NCI-H446 (cell line): ENCODE data around the gene TMEM187.
"Not testable (repeated sequence)": the region's sequence is repeated elsewhere in the genome, so short reads cannot be mapped to it uniquely, and the experiment has no call there.

Source experiments
- DNase-seq, 2 experiments: peaks; one replicate each; lab custom pipeline; 2025; lab: John Stamatoyannopoulos, UW

TMEM187 gene

GRCh38 chrX:153971124-153971449 is 1.5 kb upstream of the TMEM187 start:
- DNase-seq: peak; percentile 69 to 86

GRCh38 chrX:153971450-153972367 is 845 bp upstream of the TMEM187 start, which contains the start of gene HCFC1:
TSS of gene HCFC1 (minus strand) at chrX:153971818. CDS start at chrX:153970840, 978 bp downstream.
- peak; percentile 91 to 93 for DNase-seq

- peak in 1 of 2 experiments; percentile 17 for DNase-seq
These were observed 811 bp downstream of the TMEM187 start for GRCh38 chrX:153973127-153974002.

GRCh38 chrX:153974003-153974725 is 1.6 kb downstream of the TMEM187 start:
- DNase-seq: no peak

DNA sequence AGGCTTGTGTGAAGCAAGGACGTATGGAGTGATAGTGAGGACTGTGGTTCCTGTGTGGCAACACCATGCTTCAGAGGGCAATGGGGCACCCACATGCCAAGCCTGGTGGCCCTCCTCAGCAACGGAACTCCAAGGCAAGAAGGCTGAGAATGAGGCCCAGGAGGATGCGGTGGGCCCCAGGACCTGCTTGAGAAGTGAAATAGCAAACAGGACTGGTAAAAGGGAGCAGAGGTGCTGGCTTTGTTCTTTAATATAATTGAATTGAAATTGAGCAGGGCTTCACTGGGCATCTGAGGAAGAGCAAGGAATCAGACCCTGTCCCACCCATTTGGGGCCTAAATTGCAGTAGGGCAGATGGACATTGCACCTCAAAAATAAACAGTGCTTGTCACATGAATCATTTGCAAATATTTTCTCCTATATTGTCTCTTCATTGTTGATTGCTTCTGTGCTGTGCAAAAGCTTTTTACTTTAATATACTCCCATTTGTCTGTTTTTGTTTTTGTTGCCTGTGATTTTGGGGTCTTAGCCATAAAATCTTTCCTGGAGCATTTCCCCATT is 2.3 kb downstream of the TMEM187 start:
- no peak for DNase-seq

- DNase-seq: not testable (repeated sequence)
These were observed 7.8 kb downstream of the TMEM187 start for GRCh38 chrX:153980394-153980793.

GRCh38 chrX:153981231-153981630 is 8.7 kb downstream of the TMEM187 start:
- no peak for DNase-seq

GRCh38 chrX:153981771-153982533 is 9.4 kb downstream of the TMEM187 start:
- no peak for DNase-seq

GRCh38 chrX:153983321-153983801 is 10.8 kb downstream of the TMEM187 start:
- DNase-seq: no peak

DNA sequence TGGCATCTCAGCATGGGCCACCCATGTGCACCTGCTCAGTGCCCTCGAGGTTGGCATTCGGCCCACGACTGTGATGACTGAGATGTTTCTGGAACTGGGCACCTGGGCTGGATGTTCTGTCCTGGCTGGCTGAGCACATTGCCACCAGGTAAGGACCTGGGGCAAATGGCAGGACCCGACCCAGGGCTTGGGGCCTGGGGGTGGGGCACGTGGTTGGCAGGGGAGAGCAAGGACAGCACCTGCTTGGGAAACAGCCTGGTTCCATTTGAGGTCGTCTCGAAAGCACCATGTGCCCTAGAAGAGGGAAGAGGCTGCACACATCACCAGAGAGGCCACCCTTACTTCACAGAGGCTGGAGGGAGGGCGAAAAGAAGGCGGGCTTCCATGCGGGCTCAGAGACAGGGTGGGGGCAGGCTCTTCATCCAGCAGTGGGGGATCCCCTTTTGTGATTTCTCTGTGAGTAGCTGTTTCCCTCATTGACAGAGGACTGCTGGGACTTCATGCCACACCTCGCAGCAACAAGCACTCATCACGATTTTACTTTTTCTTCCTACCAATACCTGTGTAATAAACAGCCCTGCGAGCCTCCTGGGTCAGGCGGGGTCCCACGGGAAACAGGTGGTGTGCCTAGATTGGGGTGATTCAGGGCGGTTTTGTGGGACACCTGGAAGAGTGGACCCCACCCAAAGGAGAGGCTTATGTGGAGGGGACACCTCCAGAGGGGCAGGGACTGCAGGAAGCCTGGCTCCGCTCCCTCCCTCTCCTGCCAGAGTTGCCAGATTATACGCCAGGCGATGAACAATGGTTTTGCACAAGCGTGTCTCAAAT is 12.0 kb downstream of the TMEM187 start:
- DNase-seq: no peak

DNA sequence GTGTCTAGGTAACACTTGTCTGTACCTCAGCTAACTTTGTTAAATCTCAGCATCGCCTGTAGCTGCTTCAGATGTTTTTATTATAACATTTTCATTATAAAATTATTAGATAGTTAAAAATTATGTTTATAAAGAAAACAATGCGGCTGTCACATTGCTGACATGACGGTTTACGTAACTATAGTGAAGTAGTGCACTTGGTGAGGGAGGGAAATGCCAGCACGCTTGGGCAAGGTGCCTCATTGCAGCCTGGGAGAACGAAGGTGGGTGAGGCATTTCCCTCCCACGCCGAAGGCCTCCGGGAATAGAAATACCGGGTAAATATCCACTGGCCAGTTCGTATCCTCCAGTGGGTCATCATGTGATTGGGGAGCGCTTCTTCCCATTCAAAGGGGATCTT is 15.9 kb downstream of the TMEM187 start:
- DNase-seq: no peak

- DNase-seq: no peak
These were observed 17.6 kb downstream of the TMEM187 start for GRCh38 chrX:153989973-153990655.

- no peak for DNase-seq
These were observed 18.5 kb downstream of the TMEM187 start for GRCh38 chrX:153991013-153991580.

DNA sequence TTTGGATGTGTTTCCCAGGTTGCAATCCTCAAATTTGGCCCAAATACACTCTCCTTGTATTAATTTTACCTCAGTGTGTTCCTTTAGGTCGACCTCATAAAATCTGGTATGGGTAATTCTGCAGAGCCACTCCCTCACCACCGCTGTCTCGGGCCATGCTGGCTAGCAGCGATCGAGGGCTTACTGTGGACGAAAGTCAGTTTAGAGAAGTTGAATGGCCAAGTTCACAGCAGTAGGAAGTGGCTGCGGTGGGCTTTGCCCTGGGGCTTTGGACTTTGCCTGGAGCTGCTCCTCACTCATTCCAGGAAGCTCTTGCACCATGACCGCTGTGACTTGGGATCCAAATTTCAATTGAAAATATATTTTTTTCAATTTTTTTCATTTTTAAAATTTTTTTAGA is 19.6 kb downstream of the TMEM187 start:
- DNase-seq: no peak

- DNase-seq: no peak
These were observed 20.5 kb downstream of the TMEM187 start for GRCh38 chrX:153993079-153993478.

DNA sequence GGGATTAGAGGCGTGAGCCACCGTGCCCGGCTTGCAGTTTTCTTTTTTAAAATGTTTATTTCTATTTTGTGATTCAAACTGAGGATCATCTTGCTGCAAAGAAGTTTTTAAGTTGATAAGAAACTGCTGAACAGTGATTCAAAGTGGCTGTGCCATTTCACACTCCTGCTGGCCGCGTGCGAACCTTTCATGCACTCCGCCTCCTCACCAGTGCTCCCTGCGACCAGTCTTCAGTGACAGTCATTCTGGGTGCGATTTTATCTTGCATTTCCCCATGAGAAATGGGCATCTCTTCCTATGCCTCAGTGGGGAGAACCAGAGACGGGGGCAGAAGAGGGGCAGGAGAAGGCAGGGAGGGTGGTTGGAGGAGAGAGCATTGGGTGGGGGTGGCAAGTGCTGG is 21.4 kb downstream of the TMEM187 start:
- no peak for DNase-seq

- not testable (repeated sequence) for DNase-seq
These were observed 21.8 kb downstream of the TMEM187 start for GRCh38 chrX:153994398-153994797.

DNA sequence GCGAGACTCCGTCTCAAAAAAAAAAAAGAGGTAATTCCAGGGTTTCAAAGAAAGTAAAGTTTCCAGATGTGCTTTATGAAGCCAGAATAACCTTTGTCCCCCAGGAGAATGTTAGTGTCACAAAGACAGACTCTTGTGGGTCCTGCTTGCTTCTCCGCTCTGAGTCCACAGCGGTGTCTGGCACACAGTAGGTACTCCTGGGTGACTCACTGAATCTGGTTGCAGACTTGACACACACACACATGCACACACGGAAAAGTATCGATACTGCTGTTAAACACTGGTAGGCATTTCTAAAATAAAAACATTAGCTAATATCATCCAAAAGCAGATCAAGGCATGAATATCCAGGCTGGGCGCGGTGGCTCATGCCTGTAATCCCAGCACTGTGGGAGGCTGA is 22.9 kb downstream of the TMEM187 start:
- DNase-seq: no peak
